GM13976 (cell line): Measurements from ENCODE around the gene ZNF654.
"Not testable (repeated sequence)": the region's sequence is repeated elsewhere in the genome, so short reads cannot be mapped to it uniquely, and the experiment has no call there.

Experiments used
- DNase-seq: peaks from one replicate; pipeline ENCODE4 v3.0.0; 2012; ENCODE audit warnings: low spot score
- CTCF ChIP-seq: IDR thresholded peaks from 2 replicates; pipeline ENCODE4 v1.5.1; 2012; ENCODE audit warnings: borderline replicate concordance, mild to moderate bottlenecking; ENCODE audit not compliant: insufficient read depth; ENCODE audit errors: extremely low read depth, missing control alignments, control extremely low read depth
- in situ Hi-C: fragments of 300-500 bp; cut with MboI; formaldehyde crosslinking; loops from one replicate; pipeline ENCODE4 v1.12.0; 2022; ENCODE audit warnings: low sequenced_read_pairs, mixed read lengths, inconsistent platforms; ENCODE audit not compliant: unreplicated experiment

ZNF654 gene

GRCh38 chr3:88058581-88059379 lies at the start of gene ZNF654, which contains the start of gene CGGBP1:
ZNF654 (plus strand) TSS chr3:88059255; CDS start chr3:88059320, 65 bp downstream.
CGGBP1 (minus strand) TSS chr3:88059005; CDS start chr3:88055976, 3,029 bp downstream.
- in situ Hi-C loops: no loop called here
- TF ChIP-seq CTCF: no peak
- DNase-seq: peak; percentile 96

- no peak for TF ChIP-seq CTCF
- in situ Hi-C loops: loop anchor here (25.0 kb wide), 1 partner anchor 649 kb away; no protein-coding TSS in a partner anchor
- no peak for DNase-seq
Measured at GRCh38 chr3:88010810-88011209, 48.2 kb upstream of the ZNF654 start.

- DNase-seq: no peak
- in situ Hi-C loops: loop anchor here (25.0 kb wide), 1 partner anchor 651 kb away; no protein-coding TSS in a partner anchor
Measured at GRCh38 chr3:88013592-88013991, 45.5 kb upstream of the ZNF654 start.

GRCh38 chr3:88015656-88016055 lies 43.4 kb upstream of the ZNF654 start:
- not testable (repeated sequence) for DNase-seq
- in situ Hi-C loops: loop anchor here (25.0 kb wide), 1 partner anchor 653 kb away; no protein-coding TSS in a partner anchor

More at GRCh38 chr3:88013592-88013991, 45.5 kb upstream of the ZNF654 start:
- no peak for TF ChIP-seq CTCF

- DNase-seq: peak; percentile 33
- in situ Hi-C loops: loop anchor here (25.0 kb wide), 1 partner anchor 657 kb away; no protein-coding TSS in a partner anchor
- no peak for TF ChIP-seq CTCF
Measured at GRCh38 chr3:88019024-88019423, 40.0 kb upstream of the ZNF654 start.

GRCh38 chr3:88025001-88025552 lies 34.0 kb upstream of the ZNF654 start:
- no peak for TF ChIP-seq CTCF
- DNase-seq: no peak
- in situ Hi-C loops: no loop called here

GRCh38 chr3:88028876-88029275 lies 30.2 kb upstream of the ZNF654 start:
- TF ChIP-seq CTCF: no peak
- in situ Hi-C loops: no loop called here
- DNase-seq: no peak
